ENCODE measurements around the gene LSR. TPM values are rescaled to one million over a fixed set of nuclear protein-coding genes. Genes with fewer than 3 reads are reported as not detected.

The LSR gene
- total and polyA plus RNA-seq, 5 donors = 4.6 to 8.9 (median 4.8) TPM

- H3K9me3 ChIP-seq (ENCODE audit: control insufficient read depth, low read length) = no peaks in the 10 kb centered on the region
- intact Hi-C loops (cut with DNase I) = no loop called here
- no peak overlapping the region for H3K27ac ChIP-seq (ENCODE audit: low read length)
- H3K27me3 ChIP-seq (ENCODE audit: control insufficient read depth, insufficient read depth) = no peaks in the 10 kb centered on the region
- H3K4me1 ChIP-seq (ENCODE audit: control insufficient read depth, insufficient read depth, low read length) = no peaks in the 10 kb centered on the region
- H3K4me3 ChIP-seq (ENCODE audit: low read length) = no peak overlapping the region
- 85% methylated on average over 7 of the region's 7 CpGs for WGBS
- ATAC-seq (no peak), DNase-seq (peak in 1 of 3 donors; percentile 11)
Observed at GRCh38 chr19:35308910-35309309, 60.1 kb downstream of the LSR start.

DNA sequence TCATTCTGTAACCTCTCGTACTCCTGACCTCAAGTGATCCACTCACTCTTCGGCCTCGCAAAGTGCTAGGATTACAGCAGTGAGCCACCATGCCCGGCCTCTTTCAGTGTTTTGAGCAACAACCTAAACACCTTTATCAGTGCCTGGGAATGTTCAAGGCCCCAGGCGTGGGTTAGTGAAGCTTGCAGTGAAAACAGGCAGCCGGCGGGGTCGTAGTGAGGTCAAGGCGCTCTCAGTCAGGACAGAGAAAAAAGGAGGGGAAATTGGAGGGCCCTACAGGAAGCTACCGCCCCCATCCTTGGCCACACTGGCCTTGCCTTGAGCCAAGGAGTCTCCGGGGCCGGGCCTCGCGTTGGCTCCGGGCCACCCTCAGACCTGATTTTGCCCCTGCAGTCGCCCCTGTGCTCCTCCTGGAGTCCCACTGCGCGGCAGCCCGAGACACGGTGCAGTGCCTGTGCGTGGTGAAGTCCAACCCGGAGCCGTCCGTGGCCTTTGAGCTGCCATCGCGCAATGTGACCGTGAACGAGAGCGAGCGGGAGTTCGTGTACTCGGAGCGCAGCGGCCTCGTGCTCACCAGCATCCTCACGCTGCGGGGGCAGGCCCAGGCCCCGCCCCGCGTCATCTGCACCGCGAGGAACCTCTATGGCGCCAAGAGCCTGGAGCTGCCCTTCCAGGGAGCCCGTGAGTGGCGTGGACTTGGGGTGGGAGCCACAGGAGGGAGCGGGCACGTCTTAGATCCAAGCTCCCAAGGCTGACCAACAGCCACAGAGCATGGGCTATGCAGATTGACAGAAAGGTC, 60.9 kb downstream of the LSR start:
- peak in 2 of 3 donors; percentile 64 to 76 for DNase-seq
- H3K27me3 ChIP-seq (ENCODE audit: control insufficient read depth, insufficient read depth) = no peaks in the 10 kb centered on the region
- H3K27ac ChIP-seq (ENCODE audit: low read length) = no peak overlapping the region
- ATAC-seq = peak; percentile 42 to 62
- WGBS = 68% methylated on average over 47 of the region's 47 CpGs
- H3K9me3 ChIP-seq (ENCODE audit: control insufficient read depth, low read length) = no peaks in the 10 kb centered on the region
- intact Hi-C loops (cut with DNase I) = no loop called here
- H3K4me1 ChIP-seq (ENCODE audit: control insufficient read depth, insufficient read depth, low read length) = no peaks in the 10 kb centered on the region
- no peak overlapping the region for H3K4me3 ChIP-seq (ENCODE audit: low read length)

DNA sequence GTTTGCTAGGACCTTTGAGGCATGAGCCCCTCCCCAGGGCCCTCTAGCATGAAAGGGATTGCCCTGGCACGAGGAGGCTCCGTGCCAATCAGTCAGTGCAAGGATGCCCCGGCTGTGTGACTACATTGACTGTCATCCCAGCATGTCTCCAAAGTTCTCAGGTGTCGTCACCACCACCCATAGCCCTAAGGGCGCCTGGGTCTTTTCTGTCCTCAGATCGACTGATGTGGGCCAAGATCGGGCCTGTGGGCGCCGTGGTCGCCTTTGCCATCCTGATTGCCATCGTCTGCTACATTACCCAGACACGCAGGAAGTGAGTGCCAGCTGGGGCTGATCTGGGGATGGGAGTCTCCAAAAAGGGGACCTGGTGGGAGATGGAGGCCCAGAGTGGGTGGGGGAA, 61.5 kb downstream of the LSR start:
- Histone ChIP-seq H3K27me3 (ENCODE audit: control insufficient read depth, insufficient read depth) (no peaks in the 10 kb centered on the region), H3K27ac (ENCODE audit: low read length) (no peak overlapping the region), H3K4me1 (ENCODE audit: control insufficient read depth, insufficient read depth, low read length) (no peaks in the 10 kb centered on the region), H3K4me3 (ENCODE audit: low read length) (no peak overlapping the region), H3K9me3 (ENCODE audit: control insufficient read depth, low read length) (no peaks in the 10 kb centered on the region)
- WGBS = 90% methylated on average over 12 of the region's 12 CpGs
- intact Hi-C loops (cut with DNase I) = no loop called here
- DNase-seq = peak in 1 of 3 donors; percentile 36
- ATAC-seq = no peak

GRCh38 chr19:35310811-35311465, 62.1 kb downstream of the LSR start:
- H3K9me3 ChIP-seq (ENCODE audit: control insufficient read depth, low read length) = no peaks in the 10 kb centered on the region
- no peaks in the 10 kb centered on the region for H3K27me3 ChIP-seq (ENCODE audit: control insufficient read depth, insufficient read depth)
- ATAC-seq = no peak
- no peaks in the 10 kb centered on the region for H3K4me1 ChIP-seq (ENCODE audit: control insufficient read depth, insufficient read depth, low read length)
- 94% methylated on average over 10 of the region's 10 CpGs for WGBS
- intact Hi-C loops (cut with DNase I) = no loop called here
- H3K4me3 ChIP-seq (ENCODE audit: low read length) = no peak overlapping the region
- no peak overlapping the region for H3K27ac ChIP-seq (ENCODE audit: low read length)
- DNase-seq = peak in 1 of 3 donors; percentile 7

- no peaks in the 10 kb centered on the region for H3K9me3 ChIP-seq (ENCODE audit: control insufficient read depth, low read length)
- ATAC-seq = no peak
- WGBS = 87% methylated on average over 21 of the region's 21 CpGs
- H3K27me3 ChIP-seq (ENCODE audit: control insufficient read depth, insufficient read depth) = no peaks in the 10 kb centered on the region
- peak in 1 of 3 donors; percentile 49 for DNase-seq
- no peaks in the 10 kb centered on the region for H3K4me1 ChIP-seq (ENCODE audit: control insufficient read depth, insufficient read depth, low read length)
- no peak overlapping the region for H3K27ac ChIP-seq (ENCODE audit: low read length)
- intact Hi-C loops (cut with DNase I) = no loop called here
- no peak overlapping the region for H3K4me3 ChIP-seq (ENCODE audit: low read length)
Observed at GRCh38 chr19:35311901-35312665, 63.3 kb downstream of the LSR start.

DNA sequence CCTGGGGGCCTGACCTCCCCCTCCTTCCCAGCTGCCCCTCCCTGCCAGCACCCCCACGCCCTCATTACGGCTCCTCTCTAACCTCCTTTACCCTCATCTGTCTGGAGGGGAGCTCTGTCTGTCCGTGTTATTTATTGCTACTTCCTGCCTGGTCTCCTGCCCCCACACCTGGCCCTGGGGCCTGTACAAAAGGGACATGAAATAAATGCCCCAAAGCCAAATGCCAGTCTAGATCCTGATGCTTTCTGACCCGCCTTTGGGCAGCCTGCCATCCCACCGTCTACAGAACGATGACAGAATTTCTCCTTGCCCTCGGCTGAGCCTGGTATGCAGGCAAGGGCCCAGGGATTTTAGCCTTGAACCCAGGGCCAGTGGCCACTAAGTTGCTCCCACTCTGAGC, 64.8 kb downstream of the LSR start:
- ATAC-seq (no peak), DNase-seq (peak in 1 of 3 donors; percentile 16)
- H3K4me3 ChIP-seq (ENCODE audit: low read length) = no peak overlapping the region
- WGBS = 59% methylated on average over 7 of the region's 7 CpGs
- no peaks in the 10 kb centered on the region for H3K4me1 ChIP-seq (ENCODE audit: control insufficient read depth, insufficient read depth, low read length)
- no peak overlapping the region for H3K27ac ChIP-seq (ENCODE audit: low read length)
- intact Hi-C loops (cut with DNase I) = no loop called here
- no peaks in the 10 kb centered on the region for H3K9me3 ChIP-seq (ENCODE audit: control insufficient read depth, low read length)
- no peaks in the 10 kb centered on the region for H3K27me3 ChIP-seq (ENCODE audit: control insufficient read depth, insufficient read depth)

DNA sequence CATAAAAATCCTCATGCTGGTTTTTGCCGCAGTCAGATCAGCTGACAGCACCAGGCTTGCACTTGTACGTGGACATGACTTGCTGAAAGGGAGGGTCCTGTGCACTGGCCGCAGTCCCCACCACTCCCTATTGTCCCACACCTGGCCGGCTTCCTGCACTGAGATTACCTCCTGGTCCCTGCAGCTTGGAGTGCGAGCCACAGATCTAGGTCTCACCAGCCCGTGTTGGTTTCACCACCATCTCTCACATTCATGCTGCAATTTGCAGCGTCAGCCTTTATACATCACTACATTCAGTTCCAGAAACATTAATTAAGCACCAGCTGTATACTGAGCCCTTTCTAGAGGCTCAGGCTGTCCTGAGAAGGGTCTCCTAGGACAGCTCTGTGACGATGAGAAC, 65.2 kb downstream of the LSR start:
- WGBS = 91% methylated on average over 8 of the region's 8 CpGs
- Histone ChIP-seq H3K9me3 (ENCODE audit: control insufficient read depth, low read length) (no peaks in the 10 kb centered on the region), H3K27ac (ENCODE audit: low read length) (no peak overlapping the region), H3K4me3 (ENCODE audit: low read length) (no peak overlapping the region), H3K4me1 (ENCODE audit: control insufficient read depth, insufficient read depth, low read length) (peaks cover 3% of the 10 kb centered on the region), H3K27me3 (ENCODE audit: control insufficient read depth, insufficient read depth) (no peaks in the 10 kb centered on the region)
- peak in 1 of 3 donors; percentile 23 for DNase-seq
- ATAC-seq = no peak
- intact Hi-C loops (cut with DNase I) = no loop called here

DNA sequence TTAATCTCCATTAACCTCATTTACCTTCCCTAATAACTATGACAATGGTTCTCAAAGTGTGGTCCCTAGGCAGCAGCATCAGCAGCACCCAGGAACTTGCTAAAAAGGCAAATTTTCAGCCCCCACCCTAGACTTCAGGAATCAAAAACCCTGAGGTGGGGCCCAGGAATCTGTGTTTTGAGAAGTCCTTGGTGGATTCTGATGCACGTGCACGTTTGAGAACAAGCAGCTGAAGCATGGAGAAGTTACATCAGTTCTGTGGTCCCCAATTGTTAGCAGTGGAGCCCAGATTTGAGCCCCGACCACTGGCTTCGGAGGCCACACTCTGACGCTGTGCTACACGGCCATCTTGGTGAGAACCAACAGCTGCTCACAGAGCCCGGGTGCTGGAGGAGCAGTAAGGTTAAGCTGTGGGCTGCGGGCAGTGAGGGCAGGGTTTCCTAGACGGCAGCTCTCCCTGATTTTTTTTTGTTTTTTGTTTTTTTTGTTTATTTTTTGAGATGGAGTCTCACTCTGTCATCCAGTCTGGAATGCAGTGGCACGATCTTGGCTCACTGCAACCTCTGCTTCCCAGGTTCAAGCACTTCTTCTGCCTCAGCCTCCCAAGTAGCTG, 66.2 kb downstream of the LSR start:
- 87% methylated on average over 10 of the region's 10 CpGs for WGBS
- no peak for ATAC-seq

DNA sequence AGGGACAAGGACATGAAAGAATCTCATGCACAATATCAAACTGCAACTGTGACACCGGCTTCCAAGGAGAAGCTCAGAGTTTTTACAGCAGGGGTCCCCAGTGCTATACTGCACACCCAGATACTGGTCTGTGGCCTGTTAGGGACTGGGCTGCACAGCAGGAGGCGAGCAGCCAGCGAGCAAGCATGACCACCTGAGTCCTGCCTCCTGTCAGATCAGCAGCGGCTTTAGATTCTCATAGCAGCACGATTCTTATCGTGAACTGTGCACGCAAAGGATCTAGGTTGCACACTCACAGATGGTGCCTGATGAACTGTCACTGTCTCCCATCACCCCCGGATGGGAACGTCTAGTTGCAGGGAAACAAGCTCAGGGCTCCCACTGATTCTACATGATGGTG, 67.1 kb downstream of the LSR start:
- Histone ChIP-seq H3K27me3 (ENCODE audit: control insufficient read depth, insufficient read depth) (no peaks in the 10 kb centered on the region), H3K27ac (ENCODE audit: low read length) (no peak overlapping the region), H3K4me1 (ENCODE audit: control insufficient read depth, insufficient read depth, low read length) (peaks cover 3% of the 10 kb centered on the region), H3K4me3 (ENCODE audit: low read length) (no peak overlapping the region), H3K9me3 (ENCODE audit: control insufficient read depth, low read length) (no peaks in the 10 kb centered on the region)
- intact Hi-C loops (cut with DNase I) = no loop called here
- 72% methylated on average over 9 of the region's 9 CpGs for WGBS
- ATAC-seq (no peak), DNase-seq (peak in 1 of 3 donors; percentile 27)

More for the DNA sequence above, 66.2 kb downstream of the LSR start:
- Histone ChIP-seq H3K27me3 (ENCODE audit: control insufficient read depth, insufficient read depth) (no peaks in the 10 kb centered on the region), H3K27ac (ENCODE audit: low read length) (no peak overlapping the region), H3K4me1 (ENCODE audit: control insufficient read depth, insufficient read depth, low read length) (peaks cover 3% of the 10 kb centered on the region), H3K9me3 (ENCODE audit: control insufficient read depth, low read length) (no peaks in the 10 kb centered on the region), H3K4me3 (ENCODE audit: low read length) (no peak overlapping the region)
- peak in 1 of 3 donors; percentile 34 for DNase-seq
- intact Hi-C loops (cut with DNase I) = no loop called here

GRCh38 chr19:35316560-35316959, 67.8 kb downstream of the LSR start:
- H3K4me1 ChIP-seq (ENCODE audit: control insufficient read depth, insufficient read depth, low read length) = peaks cover 3% of the 10 kb centered on the region
- H3K9me3 ChIP-seq (ENCODE audit: control insufficient read depth, low read length) = no peaks in the 10 kb centered on the region
- DNase-seq (peak in 1 of 3 donors; percentile 4), ATAC-seq (no peak)
- no peaks in the 10 kb centered on the region for H3K27me3 ChIP-seq (ENCODE audit: control insufficient read depth, insufficient read depth)
- H3K4me3 ChIP-seq (ENCODE audit: low read length) = no peak overlapping the region
- no peak overlapping the region for H3K27ac ChIP-seq (ENCODE audit: low read length)
- intact Hi-C loops (cut with DNase I) = no loop called here
- WGBS = 87% methylated on average over 9 of the region's 9 CpGs

Data from right cardiac atrium (tissue), 5 donors.